OCI-LY7 (cell line): ENCODE measurements around the gene SPATS2L. TPM values are rescaled to one million over a fixed set of nuclear protein-coding genes. Genes with fewer than 3 reads are reported as not detected.

Source experiments
- BruUV-seq: library from RNA; stranded (reverse); fragments of 400-500 nt; replicated peaks from 2 replicates; lab custom pipeline; 2021; lab: Mats Ljungman, UMichigan
- CTCF ChIA-PET: fragments of 300-600 bp; sonication (Branson Sonifier 250); formaldehyde crosslinking; loops from one replicate; lab custom pipeline; 2022; ENCODE audit warnings: antibody characterized with exemption; ENCODE audit not compliant: unreplicated experiment; lab: Charles Lee
- POLR2A ChIA-PET: fragments of 300-600 bp; sonication (Branson Sonifier 250); formaldehyde crosslinking; loops from one replicate; lab custom pipeline; 2022; ENCODE audit warnings: antibody characterized with exemption; lab: Charles Lee
- DNase-seq: peaks from one replicate; pipeline ENCODE4 v3.0.0-alpha.2; 2015; ENCODE audit warnings: low spot score
- H2AFZ ChIP-seq: fragments of 200-600 bp; sonication (generic), shearing (Covaris generic); 2 replicates; pipeline ENCODE4 v1.6.1; 2014; ENCODE audit warnings: mild to moderate bottlenecking, antibody characterized with exemption, low read length, moderate library complexity
- H3K27ac ChIP-seq: fragments of 200-600 bp; sonication (generic); 2 replicates; pipeline ENCODE4 v1.5.1; 2014; ENCODE audit warnings: mixed run types, low read depth, mild to moderate bottlenecking, moderate library complexity, low read length, inconsistent platforms; ENCODE audit not compliant: poor library complexity, severe bottlenecking
- H3K36me3 ChIP-seq: fragments of 200-600 bp; sonication (generic); 2 replicates; pipeline ENCODE4 v1.6.1; 2014; ENCODE audit warnings: mild to moderate bottlenecking, antibody characterized with exemption, low read length, moderate library complexity, mixed read lengths; ENCODE audit not compliant: insufficient read depth
- H3K4me1 ChIP-seq: fragments of 200-600 bp; sonication (generic); 2 replicates; pipeline ENCODE4 v1.5.1; 2014; ENCODE audit warnings: mild to moderate bottlenecking, low read length; ENCODE audit not compliant: insufficient read depth, poor library complexity, severe bottlenecking
- H3K4me2 ChIP-seq: fragments of 200-600 bp; sonication (generic); 2 replicates; pipeline ENCODE4 v1.6.1; 2014; ENCODE audit warnings: mild to moderate bottlenecking, low read length
- H3K4me3 ChIP-seq: fragments of 200-600 bp; sonication (generic); 2 replicates; pipeline ENCODE4 v1.5.1; 2014; ENCODE audit warnings: mild to moderate bottlenecking, low read depth, low read length; ENCODE audit not compliant: poor library complexity, severe bottlenecking
- H3K79me2 ChIP-seq: fragments of 200-600 bp; sonication (generic); 2 replicates; pipeline ENCODE4 v1.6.1; 2016; ENCODE audit warnings: low read depth, mild to moderate bottlenecking, low read length, moderate library complexity, mixed read lengths; ENCODE audit not compliant: insufficient read depth
- H3K9me2 ChIP-seq: fragments of 200-600 bp; sonication (generic); 2 replicates; pipeline ENCODE4 v1.6.1; 2016; ENCODE audit warnings: mild to moderate bottlenecking, low read length, mixed read lengths; ENCODE audit not compliant: insufficient read depth
- H3K9me3 ChIP-seq: fragments of 200-600 bp; sonication (generic); 2 replicates; pipeline ENCODE4 v1.6.1; 2014; ENCODE audit warnings: mild to moderate bottlenecking, mixed run types, low read length, mixed read lengths
- H4K20me1 ChIP-seq: fragments of 200-600 bp; sonication (generic); 2 replicates; pipeline ENCODE4 v1.6.1; 2014; ENCODE audit warnings: mild to moderate bottlenecking, antibody characterized with exemption, low read length, moderate library complexity, mixed read lengths; ENCODE audit not compliant: insufficient read depth
- EZH2phosphoT487 ChIP-seq: fragments of 200-600 bp; sonication (generic); IDR thresholded peaks from 2 replicates; pipeline ENCODE4 v1.6.1; 2018; ENCODE audit warnings: low read depth, borderline replicate concordance, mild to moderate bottlenecking, mixed run types, antibody characterized with exemption, low read length, moderate library complexity, mixed read lengths
- intact Hi-C: fragments of 100-400 bp; cut with micrococcal nuclease; formaldehyde crosslinking; loops from one replicate; pipeline ENCODE4 v1.10.0; 2022; ENCODE audit not compliant: unreplicated experiment
- total RNA-seq, 2 experiments: library from RNA; depleted of rRNA in 1 of 2; stranded (reverse); fragments of >200 nt in 1 of 2; shearing (Covaris generic) in 1 of 2; gene quantifications; 2 replicates each; pipeline ENCODE4 v1.2.3, GENCODE V29; 2014 to 2022
- TF ChIP-seq, protein P1 (sequence below): fragments of 200-600 bp; sonication (generic); conservative IDR thresholded peaks from 2 replicates; pipeline ENCODE4 v1.5.1; 2014; ENCODE audit warnings: mild to moderate bottlenecking, antibody characterized with exemption, low read length, moderate library complexity, mixed read lengths

Gene SPATS2L
- total RNA-seq, 2 experiments from 2014 or later, result 3.1 to 5.2 TPM

DNA sequence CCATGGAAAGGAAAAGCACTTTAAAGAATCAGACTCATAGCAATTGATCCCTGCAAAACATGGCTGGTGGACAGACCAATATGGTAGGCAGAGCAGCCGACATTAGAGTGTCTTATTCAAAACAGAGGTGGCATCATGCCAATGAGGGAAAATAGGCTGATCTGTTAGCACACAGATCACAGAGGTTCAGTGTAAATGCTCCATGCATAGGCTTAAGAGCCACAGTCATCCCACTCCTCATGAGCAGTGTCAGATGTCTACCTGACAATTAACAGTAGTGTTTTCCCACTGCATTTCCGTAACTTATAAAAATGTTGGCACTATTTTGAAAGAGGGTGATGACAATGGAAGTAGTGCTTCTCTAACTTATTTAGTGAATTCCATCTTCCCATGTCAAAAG is 86.7 kb downstream of the SPATS2L start:
- Histone ChIP-seq H3K4me1 (no peaks in the 10 kb centered on the region), H3K9me2 (no peaks in the 10 kb centered on the region), H3K4me3 (no peak overlapping the region), H3K27ac (no peak overlapping the region), H3K9me3 (no peaks in the 10 kb centered on the region), H3K4me2 (no peak overlapping the region), H3K36me3 (no peaks in the 10 kb centered on the region), H2AFZ (no peak overlapping the region), H3K79me2 (no peaks in the 10 kb centered on the region), H4K20me1 (no peaks in the 10 kb centered on the region)
- intact Hi-C loops, result no loop called here
- no peak for DNase-seq
- TF ChIP-seq, protein P1, sequence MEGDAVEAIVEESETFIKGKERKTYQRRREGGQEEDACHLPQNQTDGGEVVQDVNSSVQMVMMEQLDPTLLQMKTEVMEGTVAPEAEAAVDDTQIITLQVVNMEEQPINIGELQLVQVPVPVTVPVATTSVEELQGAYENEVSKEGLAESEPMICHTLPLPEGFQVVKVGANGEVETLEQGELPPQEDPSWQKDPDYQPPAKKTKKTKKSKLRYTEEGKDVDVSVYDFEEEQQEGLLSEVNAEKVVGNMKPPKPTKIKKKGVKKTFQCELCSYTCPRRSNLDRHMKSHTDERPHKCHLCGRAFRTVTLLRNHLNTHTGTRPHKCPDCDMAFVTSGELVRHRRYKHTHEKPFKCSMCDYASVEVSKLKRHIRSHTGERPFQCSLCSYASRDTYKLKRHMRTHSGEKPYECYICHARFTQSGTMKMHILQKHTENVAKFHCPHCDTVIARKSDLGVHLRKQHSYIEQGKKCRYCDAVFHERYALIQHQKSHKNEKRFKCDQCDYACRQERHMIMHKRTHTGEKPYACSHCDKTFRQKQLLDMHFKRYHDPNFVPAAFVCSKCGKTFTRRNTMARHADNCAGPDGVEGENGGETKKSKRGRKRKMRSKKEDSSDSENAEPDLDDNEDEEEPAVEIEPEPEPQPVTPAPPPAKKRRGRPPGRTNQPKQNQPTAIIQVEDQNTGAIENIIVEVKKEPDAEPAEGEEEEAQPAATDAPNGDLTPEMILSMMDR, result no peak
- no peak for TF ChIP-seq EZH2phosphoT487
- CTCF ChIA-PET, result no interaction called here
- no TSS peak for BruUV-seq
- POLR2A ChIA-PET, result interaction anchor here (0.9 kb wide), 2 partner anchors 10 to 46 kb away, joined by 3 read pairs; no protein-coding TSS in a partner anchor

DNA sequence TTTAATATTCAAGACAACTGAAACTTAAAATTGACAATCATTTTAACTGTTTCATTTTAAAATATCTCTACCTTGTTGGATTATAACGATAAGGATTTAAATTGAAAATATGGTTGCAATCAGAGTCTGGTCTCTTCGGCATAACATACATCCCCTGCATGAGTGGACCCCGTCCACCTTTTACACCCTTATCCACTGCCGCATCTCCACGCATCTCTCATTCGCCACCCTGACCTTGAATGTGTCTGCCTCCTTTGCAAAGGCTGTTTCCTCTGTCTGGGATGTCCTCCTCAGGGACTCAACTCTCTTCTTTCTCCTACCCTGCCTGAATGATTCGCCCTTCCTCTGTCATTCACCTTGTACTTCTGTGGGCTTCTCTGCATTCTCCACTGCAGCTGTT is 87.6 kb downstream of the SPATS2L start:
- Histone ChIP-seq H3K4me1 (no peaks in the 10 kb centered on the region), H3K79me2 (no peaks in the 10 kb centered on the region), H3K9me3 (no peaks in the 10 kb centered on the region), H2AFZ (no peak overlapping the region), H3K36me3 (no peaks in the 10 kb centered on the region), H4K20me1 (no peaks in the 10 kb centered on the region), H3K4me2 (no peak overlapping the region), H3K4me3 (no peak overlapping the region), H3K27ac (no peak overlapping the region), H3K9me2 (no peaks in the 10 kb centered on the region)
- ChIA-PET POLR2A (interaction anchor here (0.6 to 0.9 kb wide), 3 partner anchors 11 to 47 kb away, joined by 3 read pairs; no protein-coding TSS in a partner anchor), CTCF (no interaction called here)
- no peak for TF ChIP-seq EZH2phosphoT487
- TF ChIP-seq, protein P1, result no peak
- no TSS peak for BruUV-seq
- no peak for DNase-seq
- intact Hi-C loops, result no loop called here

DNA sequence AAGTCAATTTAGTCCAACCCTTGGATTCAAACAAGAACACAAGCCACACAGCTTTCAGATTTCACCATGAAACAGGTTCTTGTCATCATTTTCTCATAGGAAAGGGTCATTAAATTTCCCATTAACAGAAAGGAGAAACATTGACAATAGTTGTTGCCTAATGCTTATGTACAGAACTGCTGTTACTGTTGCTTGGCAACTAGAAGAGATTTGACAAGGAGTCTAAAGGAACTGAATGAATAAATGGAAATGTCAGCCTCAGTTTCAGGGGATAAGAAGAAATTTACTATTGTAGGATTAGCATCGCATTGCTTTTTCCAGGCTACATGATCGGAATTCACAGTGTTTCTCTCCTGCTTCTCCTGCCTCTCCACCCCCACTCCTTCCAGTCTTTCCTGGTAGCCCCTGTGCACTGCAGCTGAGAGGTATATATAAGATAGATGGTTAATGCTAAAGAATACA is 90.3 kb downstream of the SPATS2L start:
- BruUV-seq, result no TSS peak
- no peaks in the 10 kb centered on the region for H3K36me3 ChIP-seq
- POLR2A ChIA-PET, result no interaction called here
- H3K79me2 ChIP-seq, result no peaks in the 10 kb centered on the region
- H3K4me1 ChIP-seq, result no peaks in the 10 kb centered on the region
- no peak for TF ChIP-seq EZH2phosphoT487
- TF ChIP-seq, protein P1, result no peak
- no peak overlapping the region for H3K4me2 ChIP-seq
- intact Hi-C loops, result no loop called here
- no peaks in the 10 kb centered on the region for H3K9me2 ChIP-seq
- H4K20me1 ChIP-seq, result no peaks in the 10 kb centered on the region
- H3K27ac ChIP-seq, result no peak overlapping the region
- CTCF ChIA-PET, result no interaction called here
- DNase-seq, result no peak
- no peaks in the 10 kb centered on the region for H3K9me3 ChIP-seq
- no peak overlapping the region for H3K4me3 ChIP-seq
- H2AFZ ChIP-seq, result no peak overlapping the region
